A673 (cell line): ENCODE measurements around the gene PON3.

Source experiments
- CTCF ChIP-seq: fragments of 300-800, 200-600 bp; sonication (generic); conservative IDR thresholded peaks from 2 replicates; pipeline ENCODE4 v1.5.1; 2017; ENCODE audit warnings: low read depth, mild to moderate bottlenecking, antibody characterized with exemption, low read length, moderate library complexity, mixed read lengths
- EZH2 ChIP-seq: fragments of 200-600 bp; sonication (generic); IDR thresholded peaks from 2 replicates; pipeline ENCODE4 v1.6.1; 2017; ENCODE audit warnings: borderline replicate concordance, low read depth, mild to moderate bottlenecking, mixed read lengths, antibody characterized with exemption, low read length; ENCODE audit not compliant: poor library complexity, severe bottlenecking

GRCh38 chr7:95424716-95425115 lies 28.5 kb upstream of the PON3 start:
- TF ChIP-seq CTCF (no peak), EZH2 (no peak)
